HEK293 (cell line): ENCODE data around the gene RAB40C.

Experiments
- CTCF ChIP-seq: fragments of 450-650 bp; formaldehyde crosslinking; IDR thresholded peaks from 2 replicates; pipeline ENCODE4 v1.5.1; 2016; ENCODE audit warnings: missing biosample characterization, missing genetic modification characterization
- GLI2 ChIP-seq: fragments of 450-650 bp; formaldehyde crosslinking; IDR thresholded peaks from 2 replicates; pipeline ENCODE4; 2017; ENCODE audit warnings: missing biosample characterization, missing genetic modification characterization, low read depth, borderline replicate concordance
- KLF10 ChIP-seq: fragments of 450-650 bp; IDR thresholded peaks from 2 replicates; pipeline ENCODE4 v1.5.1; 2018; ENCODE audit warnings: missing biosample characterization, mild to moderate bottlenecking, missing genetic modification characterization
- REPIN1 ChIP-seq: fragments of 450-650 bp; formaldehyde crosslinking; IDR thresholded peaks from 2 replicates; pipeline ENCODE4 v1.5.1; 2017; ENCODE audit warnings: missing biosample characterization, missing genetic modification characterization, low read depth
- ZBTB20 ChIP-seq: fragments of 450-650 bp; formaldehyde crosslinking; IDR thresholded peaks from 2 replicates; pipeline ENCODE4 v1.5.1; 2016; ENCODE audit warnings: missing biosample characterization, missing genetic modification characterization
- ZFHX2 ChIP-seq: fragments of 450-650 bp; formaldehyde crosslinking; conservative IDR thresholded peaks from 2 replicates; pipeline ENCODE4 v1.5.1; 2016; ENCODE audit warnings: missing biosample characterization, missing genetic modification characterization
- ZFP3 ChIP-seq: fragments of 450-650 bp; formaldehyde crosslinking; IDR thresholded peaks from 2 replicates; pipeline ENCODE4 v1.5.1; 2016; ENCODE audit warnings: low read depth, missing biosample characterization, missing genetic modification characterization
- ZFP69B ChIP-seq: fragments of 450-650 bp; formaldehyde crosslinking; IDR thresholded peaks from 2 replicates; pipeline ENCODE4 v1.5.1; 2016; ENCODE audit warnings: missing biosample characterization, missing genetic modification characterization
- ZNF114 ChIP-seq: fragments of 450-650 bp; formaldehyde crosslinking; IDR thresholded peaks from 2 replicates; pipeline ENCODE4 v1.5.0; 2017; ENCODE audit warnings: missing biosample characterization, missing genetic modification characterization
- ZNF140 ChIP-seq: fragments of 450-650 bp; formaldehyde crosslinking; IDR thresholded peaks from 2 replicates; pipeline ENCODE4 v1.5.1; 2016; ENCODE audit warnings: missing biosample characterization, missing genetic modification characterization
- ZNF214 ChIP-seq: fragments of 450-650 bp; formaldehyde crosslinking; IDR thresholded peaks from 2 replicates; pipeline ENCODE4 v1.5.1; 2017; ENCODE audit warnings: missing biosample characterization, mild to moderate bottlenecking, missing genetic modification characterization, borderline replicate concordance
- ZNF248 ChIP-seq: fragments of 450-650 bp; formaldehyde crosslinking; IDR thresholded peaks from 2 replicates; pipeline ENCODE4 v1.5.1; 2017; ENCODE audit warnings: missing biosample characterization, missing genetic modification characterization
- ZNF274 ChIP-seq, 2 experiments: fragments of 200-500 bp in 1 of 2; fragments of 450-650 bp in 1 of 2; sonication (Bioruptor generic) in 1 of 2; formaldehyde crosslinking in 1 of 2; IDR thresholded peaks; 2 replicates each; pipeline versions ENCODE4 v1.5.1 to v1.6.1; 2014 to 2016; ENCODE audit warnings: borderline replicate concordance in 1 of 2, inconsistent platforms in 1 of 2, low read length in 1 of 2, missing biosample characterization in 1 of 2, missing genetic modification characterization in 1 of 2
- ZNF280C ChIP-seq: fragments of 450-650 bp; formaldehyde crosslinking; IDR thresholded peaks from 2 replicates; pipeline ENCODE4 v1.5.1; 2016; ENCODE audit warnings: missing biosample characterization, missing genetic modification characterization
- ZNF302 ChIP-seq: fragments of 450-650 bp; formaldehyde crosslinking; IDR thresholded peaks from 2 replicates; pipeline ENCODE4 v1.5.1; 2016; ENCODE audit warnings: missing biosample characterization, missing genetic modification characterization, low read depth
- ZNF335 ChIP-seq: fragments of 450-650 bp; formaldehyde crosslinking; conservative IDR thresholded peaks from 2 replicates; pipeline ENCODE4 v1.5.1; 2016; ENCODE audit warnings: missing biosample characterization, missing genetic modification characterization
- ZNF391 ChIP-seq: fragments of 450-650 bp; formaldehyde crosslinking; IDR thresholded peaks from 2 replicates; pipeline ENCODE4 v1.5.1; 2016; ENCODE audit warnings: low read depth, missing biosample characterization, missing genetic modification characterization, borderline replicate concordance
- ZNF555 ChIP-seq: fragments of 450-650 bp; formaldehyde crosslinking; conservative IDR thresholded peaks from 2 replicates; pipeline ENCODE4 v1.5.1; 2017; ENCODE audit warnings: missing biosample characterization, mild to moderate bottlenecking, missing genetic modification characterization, inconsistent platforms
- ZNF596 ChIP-seq: fragments of 450-650 bp; IDR thresholded peaks from 2 replicates; pipeline ENCODE4 v1.5.0; 2018; ENCODE audit warnings: missing biosample characterization, mild to moderate bottlenecking, missing genetic modification characterization, moderate library complexity
- ZNF610 ChIP-seq: fragments of 450-650 bp; formaldehyde crosslinking; IDR thresholded peaks from 2 replicates; pipeline ENCODE4 v1.5.1; 2016; ENCODE audit warnings: missing biosample characterization, missing genetic modification characterization, borderline replicate concordance
- ZNF626 ChIP-seq: fragments of 450-650 bp; sonication (Bioruptor Pico); formaldehyde crosslinking; IDR thresholded peaks from 2 replicates; pipeline ENCODE4 v1.5.1; 2018; ENCODE audit warnings: missing biosample characterization, missing genetic modification characterization, inconsistent platforms
- ZNF639 ChIP-seq: fragments of 450-650 bp; formaldehyde crosslinking; IDR thresholded peaks from 2 replicates; pipeline ENCODE4 v1.5.1; 2016; ENCODE audit warnings: missing biosample characterization, missing genetic modification characterization
- ZNF660 ChIP-seq: fragments of 450-650 bp; IDR thresholded peaks from 2 replicates; pipeline ENCODE4 v1.5.1; 2018; ENCODE audit warnings: missing biosample characterization, mild to moderate bottlenecking, missing genetic modification characterization
- ZSCAN5A ChIP-seq: fragments of 450-650 bp; formaldehyde crosslinking; IDR thresholded peaks from 2 replicates; pipeline ENCODE4 v1.5.1; 2016; ENCODE audit warnings: missing biosample characterization, missing genetic modification characterization
- TF ChIP-seq, protein P1 (sequence below): fragments of 450-650 bp; formaldehyde crosslinking; IDR thresholded peaks from 2 replicates; pipeline ENCODE4 v1.5.1; 2016; ENCODE audit warnings: missing biosample characterization, missing genetic modification characterization
- TF ChIP-seq, protein P2 (sequence below): fragments of 450-650 bp; formaldehyde crosslinking; IDR thresholded peaks from 2 replicates; pipeline ENCODE4 v1.5.1; 2016; ENCODE audit warnings: missing biosample characterization, missing genetic modification characterization

Gene RAB40C

DNA sequence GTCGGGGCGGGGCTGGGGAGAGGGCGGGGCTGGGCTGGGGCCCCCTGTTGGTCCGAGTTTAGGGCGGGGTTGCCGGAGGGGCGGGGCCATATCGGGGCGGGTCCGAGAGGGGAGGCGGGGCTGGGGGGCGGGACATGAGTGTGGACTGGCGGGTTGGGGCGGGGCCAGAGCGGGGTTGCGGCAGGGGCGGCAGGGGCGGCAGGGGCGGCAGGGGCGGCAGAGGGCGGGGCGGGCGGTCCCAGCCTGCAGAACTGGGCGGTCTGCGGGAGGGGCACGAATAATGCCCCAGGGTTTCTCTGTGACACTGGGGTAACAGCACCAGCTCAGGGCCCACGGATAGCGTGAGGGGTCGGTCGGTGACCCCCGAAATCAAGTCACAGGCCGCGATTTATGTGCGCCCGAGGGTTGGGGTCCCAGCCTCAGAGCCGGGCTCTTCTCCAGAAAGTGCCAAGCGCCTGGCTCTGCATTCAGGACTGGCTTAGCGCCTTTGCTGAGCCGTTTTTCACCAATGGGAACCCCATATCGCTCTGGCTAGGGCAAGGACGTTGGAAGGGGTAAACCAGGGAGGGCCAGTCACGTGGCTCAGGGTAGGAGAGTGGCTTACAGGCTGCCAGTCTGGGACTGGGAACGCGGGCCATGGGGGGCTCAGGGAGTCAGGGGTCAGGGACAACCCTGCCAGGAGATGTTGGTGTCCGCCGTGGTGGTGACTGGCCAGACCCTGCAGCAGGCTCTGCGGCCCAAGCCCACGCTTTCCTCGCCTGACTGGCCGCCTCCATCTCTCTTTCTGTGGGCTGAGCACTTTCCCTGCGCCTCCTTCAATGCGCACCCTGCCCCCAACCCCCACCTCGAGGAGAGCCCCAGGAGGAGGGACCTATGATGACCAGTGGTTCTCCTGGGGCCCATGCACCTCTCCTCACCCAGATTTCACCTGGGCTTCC is 47.5 kb downstream of the RAB40C start (continued):
- TF ChIP-seq ZNF660 (tag by site-specific recombination) (no peak), KLF10 (no peak), ZNF248 (tag by site-specific recombination) (no peak), ZNF335 (peak; percentile 18; the same call in 1 of the 2 replicates), ZNF140 (tag by site-specific recombination) (no peak), GLI2 (tag by site-specific recombination) (no peak), ZNF214 (no peak), REPIN1 (tag by site-specific recombination) (no peak), CTCF (tag by site-specific recombination) (no peak), ZNF391 (no peak), ZFP69B (no peak), ZFP3 (no peak), ZNF610 (no peak), ZNF639 (no peak), ZNF274 (IDR thresholded peaks at IDR 0.05; ENCODE audit: low read length) (no peak), ZNF274 (tag by site-specific recombination; IDR thresholded peaks at IDR 0.05; ENCODE audit: borderline replicate concordance) (no peak), ZNF555 (tag by site-specific recombination) (no peak), ZFHX2 (tag by site-specific recombination) (no peak; the same call in none of the 2 replicates), ZNF626 (no peak), ZBTB20 (no peak), ZNF114 (tag by site-specific recombination) (no peak), ZNF596 (tag by site-specific recombination) (no peak), ZNF280C (no peak), ZNF302 (tag by site-specific recombination) (no peak), ZSCAN5A (no peak)
- TF ChIP-seq, protein P1, sequence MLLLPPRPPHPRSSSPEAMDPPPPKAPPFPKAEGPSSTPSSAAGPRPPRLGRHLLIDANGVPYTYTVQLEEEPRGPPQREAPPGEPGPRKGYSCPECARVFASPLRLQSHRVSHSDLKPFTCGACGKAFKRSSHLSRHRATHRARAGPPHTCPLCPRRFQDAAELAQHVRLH (tag by site-specific recombination), result no peak
- TF ChIP-seq, protein P2, sequence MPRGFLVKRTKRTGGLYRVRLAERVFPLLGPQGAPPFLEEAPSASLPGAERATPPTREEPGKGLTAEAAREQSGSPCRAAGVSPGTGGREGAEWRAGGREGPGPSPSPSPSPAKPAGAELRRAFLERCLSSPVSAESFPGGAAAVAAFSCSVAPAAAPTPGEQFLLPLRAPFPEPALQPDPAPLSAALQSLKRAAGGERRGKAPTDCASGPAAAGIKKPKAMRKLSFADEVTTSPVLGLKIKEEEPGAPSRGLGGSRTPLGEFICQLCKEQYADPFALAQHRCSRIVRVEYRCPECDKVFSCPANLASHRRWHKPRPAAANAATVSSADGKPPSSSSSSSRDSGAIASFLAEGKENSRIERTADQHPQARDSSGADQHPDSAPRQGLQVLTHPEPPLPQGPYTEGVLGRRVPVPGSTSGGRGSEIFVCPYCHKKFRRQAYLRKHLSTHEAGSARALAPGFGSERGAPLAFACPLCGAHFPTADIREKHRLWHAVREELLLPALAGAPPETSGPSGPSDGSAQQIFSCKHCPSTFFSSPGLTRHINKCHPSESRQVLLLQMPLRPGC, result no peak
